ENCODE results near the gene GARIN5B.

The GARIN5B gene

DNA sequence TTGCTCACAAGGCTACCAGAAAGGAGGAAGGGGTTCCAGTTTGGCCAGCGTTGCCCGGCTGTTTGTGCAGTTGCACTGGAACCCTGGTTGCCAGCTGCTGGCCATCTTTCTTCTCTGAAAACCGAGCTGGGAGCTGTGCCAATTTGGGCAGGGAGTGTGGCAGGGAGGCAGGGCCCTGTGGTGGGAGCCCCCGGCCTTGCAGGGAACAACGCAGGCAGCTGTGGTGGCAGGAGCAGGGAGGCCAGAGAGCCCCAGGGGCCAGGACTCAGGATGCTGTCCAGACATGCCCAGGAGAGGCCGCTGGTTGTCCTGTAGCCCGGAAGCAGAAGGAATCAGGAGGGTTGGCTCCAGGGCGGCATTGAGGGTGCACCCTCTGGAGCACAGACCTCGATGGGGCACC, 18.6 kb downstream of the GARIN5B start:
- H3K4me3 ChIP-seq: no peak overlapping the region
- peak overlapping the region in 6 of 11 experiments; percentile 13 to 46 (median 26); a peak in 8 of 22 replicates for H3K4me2 ChIP-seq
- peak overlapping the region in 1 of 11 experiments; percentile 36; a peak in 1 of 22 replicates for H3K27ac ChIP-seq
- TF ChIP-seq Cebpa-rat (IDR thresholded peaks at IDR 0.05): no peak
- H3K9ac ChIP-seq: peak overlapping the region in 6 of 11 experiments; percentile 20 to 63 (median 29); a peak in 6 of 22 replicates
- H3K36me3 ChIP-seq: peaks cover 16 to 66% (median 38%) of the 10 kb centered on the region in 11 experiments
- H4K20me1 ChIP-seq: peaks cover 6 to 56% (median 10%) of the 10 kb centered on the region in 11 experiments; a peak in 14 of 22 replicates
- peaks cover 19 to 83% (median 71%) of the 10 kb centered on the region in 10 experiments for H3K4me1 ChIP-seq
- H3K9me3 ChIP-seq (replicated peaks in 1 of 11): no peaks in the 10 kb centered on the region
- no peaks in the 10 kb centered on the region for H3K27me3 ChIP-seq

GRCh38 chr19:55341595-55342531, 21.2 kb downstream of the GARIN5B start:
- no peak for TF ChIP-seq Cebpa-rat (IDR thresholded peaks at IDR 0.05)
- Histone ChIP-seq H3K27ac (peak overlapping the region in 6 of 11 experiments; percentile 7 to 57 (median 33); a peak in 11 of 22 replicates), H4K20me1 (peaks cover 6 to 46% (median 10%) of the 10 kb centered on the region in 11 experiments; a peak in 14 of 22 replicates), H3K4me3 (peak overlapping the region; percentile 6 to 85 (median 74); a peak in 14 of 20 replicates), H3K4me1 (peaks cover 26 to 72% (median 59%) of the 10 kb centered on the region in 10 experiments), H3K4me2 (peak overlapping the region; percentile 82 to 100 (median 97)), H3K36me3 (peaks cover 16 to 52% (median 30%) of the 10 kb centered on the region in 11 experiments; a peak in 21 of 22 replicates), H3K9me3 (replicated peaks in 1 of 11) (no peaks in the 10 kb centered on the region), H3K9ac (peak overlapping the region; percentile 33 to 90 (median 65); a peak in 17 of 22 replicates), H3K27me3 (no peaks in the 10 kb centered on the region)

- peaks cover 26 to 70% (median 57%) of the 10 kb centered on the region in 10 experiments for H3K4me1 ChIP-seq
- H3K4me2 ChIP-seq: peak overlapping the region; percentile 96 to 100 (median 99)
- peaks cover 16 to 47% (median 27%) of the 10 kb centered on the region in 11 experiments; a peak in 21 of 22 replicates for H3K36me3 ChIP-seq
- no peaks in the 10 kb centered on the region for H3K27me3 ChIP-seq
- H3K9ac ChIP-seq: peak overlapping the region; percentile 84 to 92 (median 89)
- H3K9me3 ChIP-seq (replicated peaks in 1 of 11): no peaks in the 10 kb centered on the region
- peaks cover 6 to 45% (median 10%) of the 10 kb centered on the region in 11 experiments; a peak in 14 of 22 replicates for H4K20me1 ChIP-seq
- TF ChIP-seq Cebpa-rat (IDR thresholded peaks at IDR 0.05): no peak
- peak overlapping the region in 9 of 11 experiments; percentile 77 to 87 (median 81); a peak in 14 of 22 replicates for H3K27ac ChIP-seq
- H3K4me3 ChIP-seq: peak overlapping the region; percentile 68 to 85 (median 77)
Measured at GRCh38 chr19:55341171-55341588, 21.9 kb downstream of the GARIN5B start.

DNA sequence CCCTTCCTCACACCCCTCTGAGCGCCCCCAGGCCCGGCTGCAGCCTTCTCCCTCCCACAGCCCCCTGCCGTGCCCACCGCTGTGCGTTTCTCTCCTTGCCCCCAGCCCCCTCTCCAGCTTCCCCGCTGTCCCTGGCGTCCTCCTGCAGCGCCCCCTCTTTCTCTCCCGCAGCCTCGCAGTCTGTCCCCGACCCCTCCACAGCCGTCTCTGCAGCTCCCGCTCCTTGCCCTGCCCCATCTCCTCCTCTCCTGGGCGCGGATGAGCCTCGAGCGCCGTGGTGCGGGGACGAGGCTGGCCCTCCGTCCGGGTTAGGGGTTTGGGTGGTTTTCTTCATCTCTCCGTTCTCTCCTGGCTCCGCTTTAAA, 22.3 kb downstream of the GARIN5B start:
- Histone ChIP-seq H3K9me3 (replicated peaks in 1 of 11) (no peaks in the 10 kb centered on the region), H3K4me1 (peaks cover 26 to 66% (median 57%) of the 10 kb centered on the region in 10 experiments), H3K27me3 (no peaks in the 10 kb centered on the region), H3K27ac (peak overlapping the region; percentile 77 to 87 (median 81)), H3K36me3 (peaks cover 16 to 43% (median 23%) of the 10 kb centered on the region in 11 experiments; a peak in 21 of 22 replicates), H3K4me2 (peak overlapping the region; percentile 96 to 100 (median 99)), H3K9ac (peak overlapping the region; percentile 84 to 92 (median 89)), H3K4me3 (peak overlapping the region; percentile 68 to 85 (median 77)), H4K20me1 (peaks cover 6 to 41% (median 10%) of the 10 kb centered on the region in 11 experiments; a peak in 14 of 22 replicates)
- TF ChIP-seq Cebpa-rat (IDR thresholded peaks at IDR 0.05): no peak

DNA sequence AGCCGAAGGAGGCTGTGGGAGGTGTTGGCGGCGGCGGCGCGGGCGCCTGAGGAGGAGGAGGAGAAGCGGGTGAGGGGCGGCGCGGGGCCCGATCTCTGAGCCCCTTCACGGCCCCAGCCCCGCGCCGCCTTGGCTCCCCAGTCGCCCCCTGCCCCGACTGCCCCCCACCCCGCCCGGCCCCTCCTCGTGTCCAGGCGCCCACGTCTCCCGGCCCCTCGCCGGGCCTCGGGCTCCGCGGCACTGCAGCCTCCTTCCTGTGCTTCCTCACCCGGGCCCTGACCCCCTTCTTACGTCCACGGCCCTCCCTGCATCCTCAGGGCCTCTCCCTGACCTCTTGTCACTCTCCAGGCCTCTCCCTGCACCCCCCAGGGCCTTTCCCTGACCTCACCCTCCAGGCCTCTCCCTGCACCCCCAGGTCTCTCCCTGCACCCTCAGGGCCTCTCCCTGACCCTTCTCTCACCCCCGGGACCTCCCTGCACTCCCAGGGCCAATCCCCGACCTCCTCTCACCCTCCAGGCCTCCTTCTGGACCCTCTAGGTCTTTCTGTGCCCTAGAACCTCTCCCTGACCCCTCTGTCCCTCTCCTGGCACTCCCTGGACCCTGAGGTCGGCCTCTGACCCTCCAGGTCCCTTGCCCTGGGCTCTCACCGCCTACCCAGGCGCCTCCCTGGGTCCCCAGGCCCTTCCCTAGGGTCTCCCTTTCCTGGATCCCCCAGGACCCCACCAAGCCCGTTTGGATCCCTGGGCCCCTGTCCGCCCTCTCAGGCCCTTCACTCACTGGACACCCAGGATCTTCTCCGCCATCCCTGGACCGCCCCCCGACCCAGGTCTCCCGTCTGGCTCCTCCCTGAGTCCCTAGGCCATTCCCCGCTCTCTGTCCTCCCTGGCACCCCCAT, 22.9 kb downstream of the GARIN5B start:
- peaks cover 6 to 35% (median 10%) of the 10 kb centered on the region in 11 experiments; a peak in 14 of 22 replicates for H4K20me1 ChIP-seq
- peak overlapping the region; percentile 96 to 100 (median 99) for H3K4me2 ChIP-seq
- no peak for TF ChIP-seq Cebpa-rat (IDR thresholded peaks at IDR 0.05)
- no peaks in the 10 kb centered on the region for H3K9me3 ChIP-seq (replicated peaks in 1 of 11)
- H3K27me3 ChIP-seq: no peaks in the 10 kb centered on the region
- H3K9ac ChIP-seq: peak overlapping the region; percentile 84 to 92 (median 89)
- peaks cover 16 to 36% (median 22%) of the 10 kb centered on the region in 11 experiments; a peak in 21 of 22 replicates for H3K36me3 ChIP-seq
- peaks cover 26 to 59% (median 54%) of the 10 kb centered on the region in 10 experiments for H3K4me1 ChIP-seq
- H3K27ac ChIP-seq: peak overlapping the region; percentile 77 to 87 (median 81)
- H3K4me3 ChIP-seq: peak overlapping the region; percentile 68 to 85 (median 77)

GRCh38 chr19:55339105-55339888, 23.8 kb downstream of the GARIN5B start, which contains the start of gene KMT5C:
TSS of gene KMT5C (plus strand) at chr19:55339876. CDS start at chr19:55341937, 2,061 bp downstream.
- Histone ChIP-seq H3K36me3 (peaks cover 16 to 28% (median 22%) of the 10 kb centered on the region in 11 experiments; a peak in 21 of 22 replicates), H3K27me3 (no peaks in the 10 kb centered on the region), H3K4me1 (peaks cover 26 to 53% (median 47%) of the 10 kb centered on the region in 10 experiments), H3K9me3 (replicated peaks in 1 of 11) (no peaks in the 10 kb centered on the region), H3K27ac (peak within 1 kb of the TSS; percentile 84 to 96 (median 90)), H3K9ac (peak within 1 kb of the TSS; percentile 84 to 94 (median 90)), H3K4me3 (peak within 1 kb of the TSS; percentile 68 to 85 (median 77)), H4K20me1 (peaks cover 6 to 27% (median 8%) of the 10 kb centered on the region in 11 experiments; a peak in 14 of 22 replicates), H3K4me2 (peak within 1 kb of the TSS; percentile 97 to 100 (median 99))
- no peak for TF ChIP-seq Cebpa-rat (IDR thresholded peaks at IDR 0.05)

GRCh38 chr19:55336101-55336500, 27.0 kb downstream of the GARIN5B start:
- Histone ChIP-seq H3K4me2 (no peak overlapping the region), H3K27me3 (no peaks in the 10 kb centered on the region), H4K20me1 (no peaks in the 10 kb centered on the region), H3K9ac (no peak overlapping the region), H3K4me1 (peaks cover 12 to 50% (median 38%) of the 10 kb centered on the region in 10 experiments), H3K9me3 (replicated peaks in 1 of 11) (no peaks in the 10 kb centered on the region; a peak in 1 of 22 replicates), H3K27ac (no peak overlapping the region), H3K4me3 (no peak overlapping the region), H3K36me3 (no peaks in the 10 kb centered on the region)
- TF ChIP-seq Cebpa-rat (IDR thresholded peaks at IDR 0.05): no peak
